Stimulated activated CD4-positive, alpha-beta T cell treated with anti-CD3 and anti-CD28 coated beads, Interleukin-15, amount 100 ng/mL, for 24 hours (primary cell): ENCODE measurements around the gene PPP4R1.

Source experiments
- DNase-seq: peaks from one replicate; pipeline ENCODE4 v3.0.0-alpha.2; 2020

The PPP4R1 gene

GRCh38 chr18:9542924-9543323, 71.4 kb downstream of the PPP4R1 start:
- DNase-seq, result no peak

- no peak for DNase-seq
These were observed 74.4 kb downstream of the PPP4R1 start for GRCh38 chr18:9539938-9540337.

GRCh38 chr18:9539283-9539682, 75.1 kb downstream of the PPP4R1 start:
- DNase-seq, result no peak

- no peak for DNase-seq
These were observed 76.7 kb downstream of the PPP4R1 start for GRCh38 chr18:9537677-9538076.

- DNase-seq, result no peak
These were observed 77.8 kb downstream of the PPP4R1 start for GRCh38 chr18:9536354-9537152.

- no peak for DNase-seq
These were observed 78.8 kb downstream of the PPP4R1 start for GRCh38 chr18:9535430-9535991.

GRCh38 chr18:9534844-9535243, 79.5 kb downstream of the PPP4R1 start:
- DNase-seq, result no peak

- no peak for DNase-seq
These were observed 82.5 kb downstream of the PPP4R1 start for GRCh38 chr18:9531791-9532410.

GRCh38 chr18:9530226-9531009, 83.9 kb downstream of the PPP4R1 start:
- no peak for DNase-seq

GRCh38 chr18:9526458-9526857, 87.9 kb downstream of the PPP4R1 start:
- no peak for DNase-seq

- DNase-seq, result no peak
These were observed 91.4 kb downstream of the PPP4R1 start for GRCh38 chr18:9522952-9523351.

- no peak for DNase-seq
These were observed 92.6 kb downstream of the PPP4R1 start for GRCh38 chr18:9521770-9522169.

- no peak for DNase-seq
These were observed 93.7 kb downstream of the PPP4R1 start for GRCh38 chr18:9520666-9521065.

GRCh38 chr18:9519399-9519798, 95.0 kb downstream of the PPP4R1 start:
- no peak for DNase-seq

- no peak for DNase-seq
These were observed 96.5 kb downstream of the PPP4R1 start for GRCh38 chr18:9517869-9518268.

- no peak for DNase-seq
These were observed 97.8 kb downstream of the PPP4R1 start for GRCh38 chr18:9516437-9517064.

- no peak for DNase-seq
These were observed 100.3 kb downstream of the PPP4R1 start for GRCh38 chr18:9513971-9514512.

GRCh38 chr18:9508446-9509025, 105.8 kb downstream of the PPP4R1 start:
- no peak for DNase-seq

- no peak for DNase-seq
These were observed 106.7 kb downstream of the PPP4R1 start for GRCh38 chr18:9507565-9508088.

- no peak for DNase-seq
These were observed 108.1 kb downstream of the PPP4R1 start for GRCh38 chr18:9506046-9506792.
